Measurements from ENCODE around the gene ARHGEF7.

Gene ARHGEF7

DNA sequence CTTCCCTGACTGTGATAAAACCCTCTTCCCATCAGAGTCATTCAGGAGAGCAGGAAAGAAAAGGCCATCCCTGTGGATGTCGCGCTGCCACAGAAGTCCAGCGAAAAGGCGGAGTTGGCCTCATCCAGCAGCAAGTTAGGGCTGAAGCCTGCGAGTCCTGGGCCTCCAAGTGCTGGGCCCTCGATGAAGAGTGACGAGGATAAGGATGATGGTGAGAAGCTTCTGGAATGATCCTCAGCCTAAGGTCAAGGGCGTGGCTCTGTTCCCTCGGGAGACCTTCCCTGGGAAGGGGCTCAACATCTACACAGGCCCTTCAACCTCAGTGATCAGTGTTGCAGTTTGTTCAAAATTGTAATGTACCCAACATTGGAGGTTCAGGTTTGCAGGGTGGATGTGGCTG is 227.6 kb downstream of the ARHGEF7 start:
- Histone ChIP-seq H3K9ac (ENCODE audit: low read length) (no peak overlapping the region), H3K9me3 (ENCODE audit: low read length) (no peaks in the 10 kb centered on the region; the same call in 1 of the 2 replicates), H3K4me3 (ENCODE audit: low read depth, low read length, poor library complexity, severe bottlenecking) (no peak overlapping the region), H2AFZ (ENCODE audit: low read length) (no peak overlapping the region), H3K27ac (ENCODE audit: low read depth, low read length, poor library complexity, severe bottlenecking) (no peak overlapping the region), H3F3A (ENCODE audit: insufficient read depth, low read length) (no peaks in the 10 kb centered on the region), H3K27me3 (ENCODE audit: insufficient read depth, low read length) (no peaks in the 10 kb centered on the region; the same call in 1 of the 2 replicates), H3K36me3 (ENCODE audit: insufficient read depth, low read length) (no peaks in the 10 kb centered on the region; the same call in 1 of the 2 replicates), H3K9me2 (ENCODE audit: low read depth, low read length) (no peaks in the 10 kb centered on the region), H3K4me1 (ENCODE audit: insufficient read depth, low read length, severe bottlenecking) (no peaks in the 10 kb centered on the region), H4K20me1 (ENCODE audit: insufficient read depth, low read length) (no peaks in the 10 kb centered on the region), H3K4me2 (ENCODE audit: low read length) (no peak overlapping the region), H3K79me2 (ENCODE audit: insufficient read depth, low read length) (no peaks in the 10 kb centered on the region)
- TF ChIP-seq, protein P1, sequence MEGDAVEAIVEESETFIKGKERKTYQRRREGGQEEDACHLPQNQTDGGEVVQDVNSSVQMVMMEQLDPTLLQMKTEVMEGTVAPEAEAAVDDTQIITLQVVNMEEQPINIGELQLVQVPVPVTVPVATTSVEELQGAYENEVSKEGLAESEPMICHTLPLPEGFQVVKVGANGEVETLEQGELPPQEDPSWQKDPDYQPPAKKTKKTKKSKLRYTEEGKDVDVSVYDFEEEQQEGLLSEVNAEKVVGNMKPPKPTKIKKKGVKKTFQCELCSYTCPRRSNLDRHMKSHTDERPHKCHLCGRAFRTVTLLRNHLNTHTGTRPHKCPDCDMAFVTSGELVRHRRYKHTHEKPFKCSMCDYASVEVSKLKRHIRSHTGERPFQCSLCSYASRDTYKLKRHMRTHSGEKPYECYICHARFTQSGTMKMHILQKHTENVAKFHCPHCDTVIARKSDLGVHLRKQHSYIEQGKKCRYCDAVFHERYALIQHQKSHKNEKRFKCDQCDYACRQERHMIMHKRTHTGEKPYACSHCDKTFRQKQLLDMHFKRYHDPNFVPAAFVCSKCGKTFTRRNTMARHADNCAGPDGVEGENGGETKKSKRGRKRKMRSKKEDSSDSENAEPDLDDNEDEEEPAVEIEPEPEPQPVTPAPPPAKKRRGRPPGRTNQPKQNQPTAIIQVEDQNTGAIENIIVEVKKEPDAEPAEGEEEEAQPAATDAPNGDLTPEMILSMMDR (IDR thresholded peaks at IDR 0.05; ENCODE audit: low read length) = no peak
- TF ChIP-seq EZH2 (IDR thresholded peaks at IDR 0.05; ENCODE audit: borderline replicate concordance, low read length) = no peak

DNA sequence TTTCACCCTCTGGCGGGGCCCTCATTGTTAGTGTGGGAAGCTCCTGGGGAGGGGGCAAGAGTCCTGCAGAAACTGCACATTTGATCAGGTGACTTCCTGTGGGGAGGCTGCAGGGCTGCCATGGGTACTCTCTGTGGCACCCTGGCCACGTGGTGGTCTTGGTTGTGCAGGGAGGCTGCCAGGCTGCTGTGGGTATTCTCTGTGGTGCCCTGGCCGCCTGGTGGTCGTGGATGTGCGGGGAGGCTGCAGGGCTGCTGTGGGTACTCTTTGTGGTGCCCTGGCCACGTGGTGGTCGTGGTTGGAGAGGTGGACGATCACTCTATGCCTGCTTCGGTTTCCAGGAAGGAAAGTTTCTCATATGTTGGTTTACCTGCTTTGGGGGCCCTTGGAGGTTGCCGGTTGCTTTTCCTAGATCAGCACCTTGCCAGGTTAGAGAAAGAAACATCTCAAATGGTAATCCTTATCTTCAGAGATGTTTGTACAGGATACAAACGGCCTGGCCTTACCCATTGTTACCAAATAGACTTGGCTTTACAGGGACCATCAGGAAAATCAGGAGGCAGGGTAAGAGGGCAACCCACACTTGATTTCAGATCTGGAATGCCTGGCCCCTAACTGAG is 228.2 kb downstream of the ARHGEF7 start:
- H3K27ac ChIP-seq (ENCODE audit: low read depth, low read length, poor library complexity, severe bottlenecking) = no peak overlapping the region
- H3K36me3 ChIP-seq (ENCODE audit: insufficient read depth, low read length) = no peaks in the 10 kb centered on the region; the same call in 1 of the 2 replicates
- H3K4me3 ChIP-seq (ENCODE audit: low read depth, low read length, poor library complexity, severe bottlenecking) = no peak overlapping the region
- no peaks in the 10 kb centered on the region; the same call in 1 of the 2 replicates for H3K27me3 ChIP-seq (ENCODE audit: insufficient read depth, low read length)
- no peak overlapping the region for H3K9ac ChIP-seq (ENCODE audit: low read length)
- no peak overlapping the region for H3K4me2 ChIP-seq (ENCODE audit: low read length)
- no peak for TF ChIP-seq EZH2 (IDR thresholded peaks at IDR 0.05; ENCODE audit: borderline replicate concordance, low read length)
- TF ChIP-seq, protein P1 (IDR thresholded peaks at IDR 0.05; ENCODE audit: low read length) = no peak
- no peaks in the 10 kb centered on the region for H3F3A ChIP-seq (ENCODE audit: insufficient read depth, low read length)
- H4K20me1 ChIP-seq (ENCODE audit: insufficient read depth, low read length) = no peaks in the 10 kb centered on the region
- no peaks in the 10 kb centered on the region for H3K4me1 ChIP-seq (ENCODE audit: insufficient read depth, low read length, severe bottlenecking)
- no peaks in the 10 kb centered on the region for H3K9me2 ChIP-seq (ENCODE audit: low read depth, low read length)
- H3K79me2 ChIP-seq (ENCODE audit: insufficient read depth, low read length) = no peaks in the 10 kb centered on the region
- no peak overlapping the region for H2AFZ ChIP-seq (ENCODE audit: low read length)
- H3K9me3 ChIP-seq (ENCODE audit: low read length) = no peaks in the 10 kb centered on the region; the same call in 1 of the 2 replicates

GRCh38 chr13:111344471-111345191 is 229.5 kb downstream of the ARHGEF7 start:
- no peak for TF ChIP-seq EZH2 (IDR thresholded peaks at IDR 0.05; ENCODE audit: borderline replicate concordance, low read length)
- TF ChIP-seq, protein P1 (IDR thresholded peaks at IDR 0.05; ENCODE audit: low read length) = no peak
- Histone ChIP-seq H3K27ac (ENCODE audit: low read depth, low read length, poor library complexity, severe bottlenecking) (no peak overlapping the region), H3K27me3 (ENCODE audit: insufficient read depth, low read length) (no peaks in the 10 kb centered on the region; the same call in 1 of the 2 replicates)

More at GRCh38 chr13:111344471-111345191, 229.5 kb downstream of the ARHGEF7 start:
- H2AFZ ChIP-seq (ENCODE audit: low read length) = no peak overlapping the region
- no peaks in the 10 kb centered on the region; the same call in 1 of the 2 replicates for H3K9me3 ChIP-seq (ENCODE audit: low read length)
- no peaks in the 10 kb centered on the region for H3K9me2 ChIP-seq (ENCODE audit: low read depth, low read length)
- H3K4me3 ChIP-seq (ENCODE audit: low read depth, low read length, poor library complexity, severe bottlenecking) = no peak overlapping the region
- no peaks in the 10 kb centered on the region for H3K4me1 ChIP-seq (ENCODE audit: insufficient read depth, low read length, severe bottlenecking)
- H3K79me2 ChIP-seq (ENCODE audit: insufficient read depth, low read length) = no peaks in the 10 kb centered on the region
- no peaks in the 10 kb centered on the region for H4K20me1 ChIP-seq (ENCODE audit: insufficient read depth, low read length)
- no peaks in the 10 kb centered on the region for H3F3A ChIP-seq (ENCODE audit: insufficient read depth, low read length)
- no peak overlapping the region for H3K4me2 ChIP-seq (ENCODE audit: low read length)
- no peaks in the 10 kb centered on the region; the same call in 1 of the 2 replicates for H3K36me3 ChIP-seq (ENCODE audit: insufficient read depth, low read length)
- no peak overlapping the region for H3K9ac ChIP-seq (ENCODE audit: low read length)
